GM21515 (cell line): ENCODE results near the gene PCDHB12.
"Not testable (repeated sequence)": the region's sequence is repeated elsewhere in the genome, so short reads cannot be mapped to it uniquely, and the experiment has no call there.

Experiments
- ATAC-seq: cut with Tn5 transposase; IDR thresholded peaks from one replicate; pipeline ENCODE4 v1.9.1; 2021; ENCODE audit not compliant: unreplicated experiment

Gene PCDHB12

DNA sequence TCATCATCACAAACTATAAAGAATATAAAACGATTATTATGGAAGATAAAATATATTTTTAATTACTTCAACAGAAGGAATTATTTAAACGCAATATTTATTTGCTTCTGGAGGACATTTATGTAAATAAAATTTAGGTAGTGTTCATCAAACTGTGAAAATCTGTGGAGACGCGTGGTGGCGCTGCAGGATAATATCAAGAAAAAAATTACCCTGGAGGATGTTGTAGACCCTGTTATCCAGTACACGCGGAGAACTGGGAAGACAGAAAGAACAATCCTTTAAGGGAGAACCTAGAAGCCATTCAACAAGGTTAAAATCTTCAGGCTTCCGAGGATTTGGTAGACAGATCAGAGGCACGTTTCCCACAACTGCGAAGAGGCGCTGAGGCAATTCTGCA is at the start of gene PCDHB12:
PCDHB12 (plus strand) TSS at position 242 of the 400 bp plus-strand sequence. CDS start 189 bp downstream, outside the sequence.
- no peak for ATAC-seq

DNA sequence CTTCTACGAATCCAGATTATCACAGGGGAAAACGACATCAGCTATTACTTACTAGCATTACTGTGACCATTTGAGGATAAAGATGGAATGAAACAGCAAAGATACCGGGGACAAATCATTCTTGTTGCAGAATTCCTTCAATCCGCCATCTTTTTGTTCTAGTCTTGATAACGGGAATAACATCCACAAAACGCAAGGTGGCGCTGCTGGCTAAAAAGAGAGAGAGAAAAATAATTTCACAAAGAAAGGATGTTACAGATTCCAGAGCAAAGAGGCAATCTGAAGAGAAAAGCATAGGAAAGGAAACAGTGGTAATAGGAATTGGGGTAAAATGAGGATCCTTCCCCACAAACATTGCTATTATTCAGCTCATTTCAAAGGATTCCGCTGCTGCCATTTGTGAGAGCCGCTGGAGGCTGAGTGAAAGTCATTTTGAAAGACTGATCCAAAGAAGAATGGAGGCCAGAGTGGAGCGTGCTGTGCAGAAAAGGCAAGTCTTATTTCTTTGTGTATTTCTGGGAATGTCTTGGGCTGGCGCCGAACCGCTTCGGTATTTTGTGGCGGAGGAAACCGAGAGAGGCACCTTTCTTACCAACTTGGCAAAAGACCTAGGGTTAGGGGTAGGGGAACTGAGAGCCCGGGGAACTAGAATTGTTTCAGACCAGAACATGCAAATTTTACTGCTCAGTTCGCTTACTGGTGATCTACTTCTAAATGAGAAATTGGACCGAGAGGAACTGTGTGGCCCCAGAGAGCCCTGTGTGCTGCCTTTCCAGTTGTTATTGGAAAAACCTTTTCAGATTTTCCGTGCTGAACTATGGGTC is 35.9 kb upstream of the PCDHB12 start, which contains the start of gene PCDHB7:
PCDHB7 (plus strand) TSS at position 264 of the 824 bp plus-strand sequence; CDS start at position 456, 192 bp downstream.
- ATAC-seq = no peak

DNA sequence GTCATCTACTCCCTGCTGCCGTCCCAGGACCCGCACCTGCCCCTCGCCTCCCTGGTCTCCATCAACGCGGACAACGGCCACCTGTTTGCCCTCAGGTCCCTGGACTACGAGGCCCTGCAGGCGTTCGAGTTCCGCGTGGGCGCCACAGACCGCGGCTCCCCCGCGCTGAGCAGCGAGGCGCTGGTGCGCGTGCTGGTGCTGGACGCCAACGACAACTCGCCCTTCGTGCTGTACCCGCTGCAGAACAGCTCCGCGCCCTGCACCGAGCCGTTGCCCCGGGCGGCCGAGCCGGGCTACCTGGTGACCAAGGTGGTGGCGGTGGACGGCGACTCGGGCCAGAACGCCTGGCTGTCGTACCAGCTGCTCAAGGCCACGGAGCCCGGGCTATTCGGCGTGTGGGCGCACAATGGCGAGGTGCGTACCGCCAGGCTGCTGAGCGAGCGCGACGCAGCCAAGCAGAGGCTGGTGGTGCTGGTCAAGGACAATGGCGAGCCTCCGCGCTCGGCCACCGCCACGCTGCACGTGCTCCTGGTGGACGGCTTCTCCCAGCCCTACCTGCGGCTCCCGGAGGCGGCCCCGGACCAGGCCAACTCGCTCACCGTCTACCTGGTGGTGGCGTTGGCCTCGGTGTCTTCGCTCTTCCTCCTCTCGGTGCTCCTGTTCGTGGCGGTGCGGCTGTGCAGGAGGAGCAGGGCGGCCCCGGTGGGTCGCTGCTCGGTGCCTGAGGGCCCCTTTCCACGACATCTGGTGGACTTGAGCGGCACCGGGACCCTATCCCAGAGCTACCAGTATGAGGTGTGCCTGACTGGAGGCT is 34.0 kb upstream of the PCDHB12 start:
- not testable (repeated sequence) for ATAC-seq

DNA sequence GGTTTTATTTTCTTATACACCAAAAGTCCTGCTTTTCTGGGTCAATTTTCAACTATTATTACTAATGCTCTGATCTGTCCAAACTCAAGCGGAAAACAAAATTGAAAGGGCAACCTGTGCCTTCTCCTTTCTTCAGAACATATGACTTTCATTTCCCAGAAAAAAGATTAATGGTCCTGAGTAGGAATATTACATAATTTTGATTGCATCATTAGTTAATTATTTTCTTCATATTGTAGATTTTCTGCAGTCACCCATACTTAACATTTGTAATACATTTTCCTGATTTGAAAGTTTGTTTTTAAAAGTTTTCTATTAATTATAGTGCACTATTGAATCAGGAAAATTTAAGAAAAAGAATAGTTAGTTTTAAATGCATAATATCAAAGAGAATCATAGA is 32.6 kb upstream of the PCDHB12 start:
- no peak for ATAC-seq

GRCh38 chr5:141177577-141178191 is 30.8 kb upstream of the PCDHB12 start, which contains the start of gene PCDHB8:
TSS of gene PCDHB8 (plus strand) at chr5:141177790. CDS start at chr5:141178035, 245 bp downstream.
- ATAC-seq = not testable (repeated sequence)

DNA sequence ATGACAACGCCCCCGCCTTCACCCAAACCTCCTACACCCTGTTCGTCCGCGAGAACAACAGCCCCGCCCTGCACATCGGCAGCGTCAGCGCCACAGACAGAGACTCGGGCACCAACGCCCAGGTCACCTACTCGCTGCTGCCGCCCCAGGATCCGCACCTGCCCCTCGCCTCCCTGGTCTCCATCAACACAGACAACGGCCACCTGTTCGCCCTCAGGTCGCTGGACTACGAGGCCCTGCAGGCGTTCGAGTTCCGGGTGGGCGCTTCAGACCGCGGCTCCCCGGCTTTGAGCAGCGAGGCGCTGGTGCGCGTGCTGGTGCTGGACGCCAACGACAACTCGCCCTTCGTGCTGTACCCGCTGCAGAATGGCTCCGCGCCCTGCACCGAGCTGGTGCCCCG is 29.1 kb upstream of the PCDHB12 start:
- ATAC-seq = not testable (repeated sequence)

GRCh38 chr5:141179876-141180275 is 28.6 kb upstream of the PCDHB12 start:
- ATAC-seq = not testable (repeated sequence)

- no peak for ATAC-seq
Observed at GRCh38 chr5:141180313-141180712, 28.2 kb upstream of the PCDHB12 start.

DNA sequence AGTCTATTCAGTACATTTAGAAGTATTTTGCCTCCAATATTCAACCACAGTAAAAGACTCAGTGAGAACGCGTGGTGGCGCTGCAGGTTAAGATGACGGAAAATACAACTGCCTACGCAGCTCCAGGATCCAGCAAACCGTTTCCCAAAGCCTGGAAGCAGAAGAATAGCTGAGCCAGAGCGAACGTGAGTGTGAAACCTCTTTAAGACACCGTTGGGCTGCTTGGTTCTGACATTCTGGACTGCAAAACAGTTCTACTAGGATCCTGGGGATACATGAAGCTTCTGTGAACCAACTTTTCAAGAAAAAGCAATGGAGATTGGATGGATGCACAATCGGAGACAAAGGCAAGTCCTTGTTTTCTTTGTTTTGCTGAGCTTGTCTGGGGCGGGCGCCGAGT is 26.3 kb upstream of the PCDHB12 start, which contains the start of gene PCDHB16:
PCDHB16 (plus strand) TSS at position 140 of the 400 bp plus-strand sequence; CDS start at position 313, 173 bp downstream.
- ATAC-seq = no peak

- ATAC-seq = not testable (repeated sequence)
Observed at GRCh38 chr5:141184117-141184855, 24.2 kb upstream of the PCDHB12 start.

DNA sequence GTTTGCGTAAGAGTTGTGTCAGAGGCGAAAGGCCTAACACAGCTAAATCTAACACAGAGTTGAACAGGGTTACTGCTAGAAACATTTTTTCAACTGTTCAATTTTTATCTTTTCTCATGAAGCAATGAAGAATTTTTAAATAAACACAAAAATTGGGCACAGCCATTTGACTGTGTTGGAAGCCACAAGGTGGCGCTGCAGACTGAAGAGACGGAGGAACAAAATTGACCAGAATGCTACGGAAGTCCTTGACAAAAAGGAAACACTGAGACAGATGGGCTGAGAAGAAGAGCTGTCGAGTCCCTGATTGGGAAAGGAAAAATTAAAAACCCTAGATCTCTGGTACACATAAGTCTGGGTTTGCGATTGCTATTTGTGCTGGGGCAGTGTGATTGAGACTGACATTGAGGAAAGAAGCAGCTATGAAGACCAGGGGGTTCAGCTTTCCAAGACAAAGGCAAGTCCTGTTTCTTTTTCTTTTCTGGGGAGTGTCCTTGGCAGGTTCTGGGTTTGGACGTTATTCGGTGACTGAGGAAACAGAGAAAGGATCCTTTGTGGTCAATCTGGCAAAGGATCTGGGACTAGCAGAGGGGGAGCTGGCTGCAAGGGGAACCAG is 21.5 kb upstream of the PCDHB12 start, which contains the start of gene PCDHB9:
PCDHB9 (plus strand) TSS at position 265 of the 616 bp plus-strand sequence; CDS start at position 423, 158 bp downstream.
- no peak for ATAC-seq

DNA sequence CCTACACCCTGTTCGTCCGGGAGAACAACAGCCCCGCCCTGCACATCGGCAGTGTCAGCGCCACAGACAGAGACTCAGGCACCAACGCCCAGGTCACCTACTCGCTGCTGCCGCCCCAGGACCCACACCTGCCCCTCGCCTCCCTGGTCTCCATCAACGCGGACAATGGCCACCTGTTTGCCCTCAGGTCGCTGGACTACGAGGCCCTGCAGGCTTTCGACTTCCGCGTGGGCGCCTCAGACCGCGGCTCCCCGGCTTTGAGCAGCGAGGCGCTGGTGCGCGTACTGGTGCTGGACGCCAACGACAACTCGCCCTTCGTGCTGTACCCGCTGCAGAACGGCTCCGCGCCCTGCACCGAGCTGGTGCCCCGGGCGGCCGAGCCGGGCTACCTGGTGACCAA is 19.8 kb upstream of the PCDHB12 start:
- not testable (repeated sequence) for ATAC-seq

DNA sequence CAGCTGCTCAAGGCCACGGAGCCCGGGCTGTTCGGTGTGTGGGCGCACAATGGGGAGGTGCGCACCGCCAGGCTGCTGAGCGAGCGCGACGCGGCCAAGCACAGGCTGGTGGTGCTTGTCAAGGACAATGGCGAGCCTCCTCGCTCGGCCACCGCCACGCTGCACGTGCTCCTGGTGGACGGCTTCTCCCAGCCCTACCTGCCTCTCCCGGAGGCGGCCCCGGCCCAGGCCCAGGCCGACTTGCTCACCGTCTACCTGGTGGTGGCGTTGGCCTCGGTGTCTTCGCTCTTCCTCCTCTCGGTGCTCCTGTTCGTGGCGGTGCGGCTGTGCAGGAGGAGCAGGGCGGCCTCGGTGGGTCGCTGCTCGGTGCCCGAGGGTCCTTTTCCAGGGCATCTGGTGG is 19.4 kb upstream of the PCDHB12 start:
- not testable (repeated sequence) for ATAC-seq

DNA sequence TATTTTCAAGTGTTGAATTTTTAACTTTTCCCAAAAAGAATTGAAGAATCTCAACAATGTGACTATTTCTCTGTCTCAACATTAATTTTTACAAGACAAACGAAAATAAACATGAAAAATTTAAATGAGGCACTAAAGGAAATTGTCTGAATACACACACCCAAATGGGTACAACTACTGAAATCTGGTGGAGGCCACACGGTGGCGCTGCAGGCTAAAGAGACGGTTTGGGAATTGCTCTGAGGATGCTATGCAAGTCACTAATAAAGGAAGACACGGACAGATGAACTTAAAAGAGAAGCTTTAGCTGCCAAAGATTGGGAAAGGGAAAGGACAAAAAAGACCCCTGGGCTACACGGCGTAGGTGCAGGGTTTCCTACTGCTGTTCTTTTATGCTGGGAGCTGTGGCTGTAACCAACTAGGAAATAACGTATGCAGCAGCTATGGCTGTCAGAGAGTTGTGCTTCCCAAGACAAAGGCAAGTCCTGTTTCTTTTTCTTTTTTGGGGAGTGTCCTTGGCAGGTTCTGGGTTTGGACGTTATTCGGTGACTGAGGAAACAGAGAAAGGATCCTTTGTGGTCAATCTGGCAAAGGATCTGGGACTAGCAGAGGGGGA is 16.3 kb upstream of the PCDHB12 start, which contains the start of gene PCDHB10:
PCDHB10 (plus strand) TSS at position 244 of the 616 bp plus-strand sequence; CDS start at position 444, 200 bp downstream.
- no peak for ATAC-seq

GRCh38 chr5:141194332-141194731 is 14.2 kb upstream of the PCDHB12 start:
- ATAC-seq = not testable (repeated sequence)

GRCh38 chr5:141196363-141196762 is 12.2 kb upstream of the PCDHB12 start:
- ATAC-seq = no peak

DNA sequence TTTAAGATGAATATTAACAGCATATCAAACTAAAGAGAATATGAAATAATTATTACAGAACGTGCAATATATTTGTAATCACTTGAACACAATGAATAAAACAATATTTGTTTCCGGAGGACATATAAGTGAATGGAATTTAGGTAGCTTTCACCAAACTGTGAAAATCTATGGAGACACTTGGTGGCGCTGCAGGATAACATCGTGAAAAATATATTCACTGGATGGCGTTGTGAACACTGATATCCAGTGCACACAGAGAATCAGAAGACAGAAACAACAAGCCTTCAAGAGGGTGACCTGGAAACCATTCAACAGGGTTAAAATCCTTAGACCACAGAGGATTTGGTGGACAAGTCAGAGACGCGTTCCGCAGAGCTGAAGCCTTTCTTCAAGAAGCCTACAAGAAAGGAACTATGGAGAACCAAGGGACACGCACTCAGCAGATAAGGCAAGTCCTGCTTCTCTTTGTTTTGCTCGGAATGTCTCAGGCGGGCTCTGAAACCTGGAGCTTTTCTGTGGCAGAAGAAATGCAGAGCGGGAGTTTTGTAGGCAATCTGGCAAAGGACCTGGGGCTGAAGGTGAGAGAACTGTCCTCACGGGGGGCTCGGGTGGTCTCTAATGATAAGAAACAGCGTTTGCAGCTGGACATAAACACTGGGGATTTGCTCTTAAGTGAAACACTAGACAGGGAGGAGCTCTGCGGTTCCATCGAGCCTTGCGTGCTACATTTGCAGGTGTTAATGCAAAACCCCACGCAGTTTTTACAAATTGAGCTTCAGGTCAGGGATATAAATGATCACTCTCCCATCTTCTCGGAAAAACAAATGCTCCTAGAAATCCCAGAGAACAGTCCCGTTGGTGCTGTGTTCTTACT is 8.9 kb upstream of the PCDHB12 start, which contains the start of gene PCDHB11:
PCDHB11 (plus strand) TSS at position 269 of the 877 bp plus-strand sequence; CDS start at position 417, 148 bp downstream.
- no peak for ATAC-seq

GRCh38 chr5:141201126-141201525 is 7.4 kb upstream of the PCDHB12 start:
- ATAC-seq = not testable (repeated sequence)
